Measurements from ENCODE around the gene CH25H.

DNA sequence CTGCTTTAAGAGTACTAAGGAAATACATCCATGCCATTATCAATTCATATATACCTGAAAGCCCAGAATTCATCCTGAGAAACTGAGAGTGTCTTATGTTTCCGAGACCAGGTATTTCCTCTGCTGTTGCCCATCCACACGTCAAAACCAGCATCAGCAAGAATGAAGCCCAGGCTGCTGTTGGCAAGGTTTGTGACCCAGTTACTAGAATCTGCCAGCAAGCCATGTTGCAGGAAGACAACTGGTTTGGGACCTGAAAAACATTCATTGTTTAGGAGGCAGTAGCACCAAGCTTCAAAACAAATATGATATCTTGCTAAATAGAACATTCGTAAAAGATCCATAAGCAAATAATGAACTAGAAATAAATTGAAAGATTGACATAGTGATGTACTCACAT, 21.0 kb upstream of the CH25H start:
- TF ChIP-seq, protein P1, sequence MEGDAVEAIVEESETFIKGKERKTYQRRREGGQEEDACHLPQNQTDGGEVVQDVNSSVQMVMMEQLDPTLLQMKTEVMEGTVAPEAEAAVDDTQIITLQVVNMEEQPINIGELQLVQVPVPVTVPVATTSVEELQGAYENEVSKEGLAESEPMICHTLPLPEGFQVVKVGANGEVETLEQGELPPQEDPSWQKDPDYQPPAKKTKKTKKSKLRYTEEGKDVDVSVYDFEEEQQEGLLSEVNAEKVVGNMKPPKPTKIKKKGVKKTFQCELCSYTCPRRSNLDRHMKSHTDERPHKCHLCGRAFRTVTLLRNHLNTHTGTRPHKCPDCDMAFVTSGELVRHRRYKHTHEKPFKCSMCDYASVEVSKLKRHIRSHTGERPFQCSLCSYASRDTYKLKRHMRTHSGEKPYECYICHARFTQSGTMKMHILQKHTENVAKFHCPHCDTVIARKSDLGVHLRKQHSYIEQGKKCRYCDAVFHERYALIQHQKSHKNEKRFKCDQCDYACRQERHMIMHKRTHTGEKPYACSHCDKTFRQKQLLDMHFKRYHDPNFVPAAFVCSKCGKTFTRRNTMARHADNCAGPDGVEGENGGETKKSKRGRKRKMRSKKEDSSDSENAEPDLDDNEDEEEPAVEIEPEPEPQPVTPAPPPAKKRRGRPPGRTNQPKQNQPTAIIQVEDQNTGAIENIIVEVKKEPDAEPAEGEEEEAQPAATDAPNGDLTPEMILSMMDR (IDR thresholded peaks at IDR 0.05) = no peak
- TF ChIP-seq POLR2A (IDR thresholded peaks at IDR 0.05) = no peak
